Stimulated activated CD4-positive, alpha-beta T cell treated with anti-CD3 and anti-CD28 coated beads, Interleukin-2, amount 100 ng/mL, for 48 hours (primary cell): ENCODE data around the gene KCNIP3.
"Not testable (repeated sequence)": the region's sequence is repeated elsewhere in the genome, so short reads cannot be mapped to it uniquely, and the experiment has no call there.

Experiments used
- DNase-seq, 2 donors: peaks; one replicate each; pipeline ENCODE4 v3.0.0-alpha.2; 2020

Gene KCNIP3

DNA sequence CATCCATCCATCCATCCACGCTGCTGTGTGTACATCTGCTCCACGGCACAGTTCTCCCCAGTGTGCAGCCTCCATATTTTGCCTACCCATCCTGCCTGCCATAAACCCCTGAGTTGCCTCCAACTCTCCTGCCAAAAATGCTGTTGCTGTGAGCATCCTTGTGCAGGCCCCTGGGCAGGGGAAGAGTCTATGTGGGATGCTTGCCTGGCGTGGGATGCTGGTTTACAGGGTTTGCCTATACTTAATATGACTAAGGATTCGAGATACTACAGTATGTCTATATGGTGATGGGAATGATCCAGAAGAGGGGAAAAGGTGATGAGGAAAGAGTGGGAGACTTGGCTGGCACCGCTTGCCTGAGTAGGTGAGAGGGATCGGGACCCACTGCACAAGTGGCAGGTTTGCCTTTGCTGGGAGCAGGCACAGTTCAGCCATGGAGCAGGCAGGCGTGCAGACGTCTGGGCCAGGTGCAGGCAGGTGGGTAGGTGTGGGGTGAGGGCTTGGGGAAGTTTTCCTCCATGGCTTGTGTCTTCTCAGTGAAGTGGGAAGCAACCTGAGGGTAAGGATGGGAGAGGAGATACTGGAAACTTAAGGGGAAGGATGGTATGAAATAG lies 75.2 kb downstream of the KCNIP3 start:
- no peak for DNase-seq

DNA sequence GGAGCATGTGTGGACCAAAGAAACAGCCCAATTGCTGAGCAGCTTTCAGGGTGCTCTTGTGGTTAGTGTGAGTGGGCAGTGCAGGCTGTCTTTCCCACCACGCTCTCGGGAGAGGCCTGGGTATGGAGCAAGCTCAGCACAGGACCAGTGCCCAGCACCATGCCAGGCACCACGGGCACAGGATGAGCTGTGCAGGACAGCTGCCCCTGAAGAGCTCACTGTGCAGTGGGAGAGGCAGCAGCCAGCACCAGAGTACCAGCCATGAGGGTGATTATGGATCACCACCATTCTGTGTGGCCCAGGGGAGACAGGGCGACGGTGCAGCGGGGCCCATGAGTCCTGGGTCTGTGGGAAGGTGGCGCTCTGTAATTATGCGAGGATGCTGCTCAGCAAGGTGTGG lies 75.7 kb downstream of the KCNIP3 start:
- DNase-seq, result no peak

DNA sequence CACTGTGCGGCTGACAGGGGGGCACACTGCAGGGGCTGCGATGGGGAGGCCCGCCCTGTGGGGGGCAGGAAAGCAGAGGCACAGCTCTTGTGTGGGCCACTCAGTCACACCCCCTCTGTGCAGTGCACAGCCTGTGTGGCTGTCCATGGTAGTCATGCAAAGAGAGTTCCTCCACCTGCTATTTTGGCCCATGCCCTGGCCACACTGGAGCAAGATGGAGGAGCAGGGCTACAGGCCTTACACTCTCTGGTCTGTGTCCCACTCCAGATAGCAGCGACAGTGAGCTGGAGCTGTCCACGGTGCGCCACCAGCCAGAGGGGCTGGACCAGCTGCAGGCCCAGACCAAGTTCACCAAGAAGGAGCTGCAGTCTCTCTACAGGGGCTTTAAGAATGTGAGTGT lies 76.9 kb downstream of the KCNIP3 start:
- no peak for DNase-seq

DNA sequence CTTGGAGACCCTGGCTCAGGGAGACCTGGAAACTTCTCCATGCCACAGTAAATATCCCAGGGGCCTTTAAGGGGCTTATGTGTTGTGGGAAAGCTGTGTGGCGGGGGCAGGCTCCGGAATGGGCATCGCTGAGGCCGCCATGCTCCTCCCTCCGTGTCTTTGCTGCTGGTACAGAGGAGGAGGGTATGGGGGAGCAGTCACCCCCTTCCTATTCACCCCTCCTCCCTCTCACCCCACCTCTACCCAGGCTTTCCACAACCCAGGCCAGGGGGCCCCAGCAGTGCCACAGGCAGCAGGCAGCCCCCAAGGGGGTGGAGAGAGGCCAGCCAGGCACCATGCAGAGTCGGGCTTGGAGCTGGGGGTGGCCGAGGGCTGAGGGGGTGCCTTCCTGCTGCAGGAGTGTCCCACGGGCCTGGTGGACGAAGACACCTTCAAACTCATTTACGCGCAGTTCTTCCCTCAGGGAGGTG lies 77.3 kb downstream of the KCNIP3 start:
- no peak for DNase-seq

DNA sequence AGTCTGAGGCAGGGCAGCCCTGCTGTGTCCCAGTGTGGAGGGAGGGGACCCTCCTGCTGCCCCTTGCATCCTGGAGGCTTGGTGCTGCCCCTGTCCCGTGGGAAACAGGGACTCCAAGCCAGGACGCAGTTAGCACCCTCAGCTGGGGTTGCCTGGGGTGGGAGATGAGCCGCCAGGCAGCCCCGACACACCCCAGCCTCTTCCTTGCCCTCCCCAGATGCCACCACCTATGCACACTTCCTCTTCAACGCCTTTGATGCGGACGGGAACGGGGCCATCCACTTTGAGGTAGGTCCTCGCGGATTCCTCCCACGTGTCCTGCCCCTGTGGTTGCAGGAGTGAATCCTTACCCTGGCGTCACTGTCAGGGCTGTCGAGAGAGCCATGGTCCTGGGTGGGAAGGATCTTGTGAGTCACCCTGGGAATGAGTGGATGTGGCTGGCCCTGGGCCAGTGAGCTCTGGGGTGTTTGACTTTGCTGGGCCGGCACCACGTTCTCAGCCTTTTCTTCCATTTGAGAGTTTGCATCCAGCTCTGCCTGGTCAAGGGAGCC lies 77.8 kb downstream of the KCNIP3 start:
- no peak for DNase-seq

DNA sequence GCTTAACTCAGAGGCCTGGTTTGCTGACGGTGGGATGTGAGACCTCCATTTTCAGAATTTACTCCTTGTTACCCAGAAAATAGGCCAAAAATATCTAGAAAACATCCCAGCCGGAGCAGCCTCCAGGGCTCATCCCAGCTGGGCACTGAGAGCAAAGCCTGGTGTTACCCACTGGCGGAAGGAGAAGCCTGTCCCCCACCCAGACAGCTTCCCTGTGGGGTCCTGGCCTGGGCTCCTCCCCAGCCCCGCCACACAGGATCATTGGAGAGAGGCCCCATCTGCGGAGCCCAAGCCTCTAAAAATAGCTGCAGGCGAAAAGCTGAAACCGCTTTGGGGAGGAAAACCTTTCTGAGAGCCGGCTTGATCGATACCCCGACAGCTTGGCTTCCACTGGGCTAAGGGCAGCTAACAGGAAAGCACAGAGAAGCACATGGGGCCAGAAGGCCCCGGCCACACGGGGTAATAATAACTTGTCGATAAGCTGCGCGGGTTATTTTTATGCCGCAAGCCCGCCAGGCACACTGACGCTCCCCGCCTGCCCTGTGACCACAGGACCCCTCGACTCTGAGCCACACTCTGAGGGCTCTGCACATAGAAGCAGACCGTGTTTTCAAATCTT lies 78.5 kb downstream of the KCNIP3 start:
- DNase-seq, result no peak

DNA sequence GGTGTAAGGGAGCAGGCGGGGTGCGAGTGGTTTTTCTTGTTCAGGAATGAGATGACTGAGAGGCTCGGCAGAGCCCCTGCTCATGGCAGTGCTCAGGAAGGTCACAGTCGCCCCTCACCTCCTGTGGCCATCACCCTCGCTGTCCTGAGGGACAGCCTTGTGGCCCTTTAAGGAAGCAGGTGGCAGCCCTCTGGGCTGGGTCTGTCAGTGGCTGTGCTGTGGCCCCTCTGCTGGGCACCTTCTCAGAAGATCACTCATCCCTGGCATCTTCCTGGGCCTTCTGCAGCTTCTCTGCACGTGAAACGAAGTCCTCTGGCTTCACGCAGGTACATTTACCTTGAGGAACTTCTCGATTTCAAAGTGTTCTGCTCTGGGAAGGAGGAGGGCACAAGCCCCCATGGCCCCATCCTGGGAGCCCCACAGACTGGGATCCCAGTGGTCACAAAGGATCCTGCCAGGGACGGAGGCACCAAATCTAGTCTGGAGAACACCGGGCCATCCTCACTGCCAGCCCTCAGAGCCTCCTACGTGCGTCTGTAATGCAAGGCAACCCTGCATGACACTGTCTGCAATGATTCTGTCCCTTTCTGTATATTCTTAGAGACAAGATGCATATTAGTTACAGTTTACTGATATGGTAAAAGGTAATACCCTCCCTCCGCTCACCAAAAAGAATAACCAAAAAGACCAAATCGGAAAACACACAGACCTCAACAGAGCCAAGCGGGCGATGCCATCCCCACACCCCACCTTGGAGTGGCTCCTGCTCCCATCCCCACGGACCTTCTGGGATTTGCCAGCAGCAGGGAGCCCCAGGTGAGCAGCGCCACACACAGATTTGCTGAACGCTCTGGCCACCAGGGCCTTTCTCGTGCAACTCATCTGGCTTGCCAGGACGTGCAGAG lies 79.4 kb downstream of the KCNIP3 start:
- no peak for DNase-seq

DNA sequence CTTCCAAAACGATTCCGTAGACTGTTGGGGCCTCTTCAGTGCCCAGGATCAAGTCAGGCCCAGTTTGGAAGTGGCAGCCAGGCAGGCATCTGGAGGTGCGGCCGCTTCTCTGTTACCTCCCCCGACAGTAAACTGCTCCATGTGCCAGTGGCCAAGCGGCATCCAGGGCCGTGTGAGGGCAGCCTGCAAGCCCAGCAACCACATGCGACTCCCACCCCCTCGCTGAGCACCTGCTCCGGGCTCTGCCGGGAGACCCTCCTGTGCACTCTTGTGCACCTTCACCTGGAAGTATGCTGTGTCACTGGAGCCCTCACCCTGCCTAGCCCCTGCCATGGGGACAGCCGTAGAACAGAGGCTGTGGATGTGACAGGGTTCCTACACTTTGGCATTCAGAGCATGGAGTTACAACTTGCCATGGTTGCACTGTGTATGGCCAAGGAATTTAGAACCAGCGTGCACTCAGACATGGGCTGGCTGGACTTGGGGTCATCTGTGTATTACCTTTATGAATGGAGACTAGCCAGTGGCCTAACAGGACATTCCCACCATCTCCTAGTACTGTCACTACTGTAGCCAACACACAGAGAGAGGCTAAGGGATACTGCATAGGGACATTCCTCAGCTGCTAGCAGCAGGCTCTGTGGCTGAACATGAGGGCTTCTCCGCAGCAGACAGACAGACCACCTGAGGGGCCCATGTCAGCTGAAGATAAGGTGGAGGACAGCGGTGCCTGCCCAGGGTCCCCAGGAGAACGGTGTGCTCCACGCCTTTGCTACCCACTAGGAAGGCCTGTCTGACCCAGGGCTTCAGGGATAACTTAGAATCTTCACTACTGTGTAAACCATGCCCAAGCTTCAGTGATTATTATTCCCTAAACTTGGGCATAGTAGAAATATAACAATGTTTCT lies 80.3 kb downstream of the KCNIP3 start:
- DNase-seq, result no peak

DNA sequence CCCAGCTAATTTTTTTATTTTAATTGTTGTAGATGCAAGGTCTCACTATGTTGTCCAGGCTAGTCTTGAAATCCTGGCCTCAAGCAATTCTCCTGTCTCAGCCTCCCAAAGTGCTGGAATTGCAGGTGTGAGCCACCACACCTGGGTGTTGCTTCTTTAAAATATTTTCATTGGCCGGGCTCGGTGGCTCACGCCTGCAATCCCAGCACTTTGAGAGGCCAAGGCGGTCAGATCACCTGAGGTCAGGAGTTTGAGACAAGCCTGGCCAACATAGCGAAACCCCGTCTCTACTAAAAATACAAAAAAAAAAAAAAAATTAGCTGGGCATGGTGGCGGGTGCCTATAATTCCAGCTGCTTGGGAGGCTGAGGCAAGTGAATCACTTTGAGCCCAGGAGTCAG lies 81.1 kb downstream of the KCNIP3 start:
- DNase-seq, result not testable (repeated sequence)

DNA sequence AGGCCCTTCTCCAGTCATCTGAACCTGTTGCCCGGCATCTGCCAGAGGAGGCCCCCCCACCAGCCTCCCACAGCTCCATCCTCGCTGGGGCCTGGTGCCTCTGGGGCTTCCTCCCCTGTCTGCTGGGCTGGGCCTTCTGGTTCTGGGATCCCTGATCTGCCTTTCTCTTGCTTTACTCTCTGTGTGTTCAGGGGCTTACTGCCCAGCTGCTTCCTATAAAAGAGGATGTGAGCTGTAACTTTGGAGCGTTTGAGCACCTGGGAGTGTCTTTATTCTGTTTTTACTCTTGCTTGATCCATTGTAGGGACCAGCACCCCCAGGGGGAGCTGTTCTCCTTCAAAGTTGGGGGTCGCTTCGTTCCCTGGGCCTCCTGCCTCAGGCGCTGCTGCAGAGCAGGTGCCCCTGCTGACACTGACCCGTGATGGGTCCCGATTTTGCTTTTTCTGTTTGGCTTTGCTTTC lies 82.3 kb downstream of the KCNIP3 start:
- no peak for DNase-seq

DNA sequence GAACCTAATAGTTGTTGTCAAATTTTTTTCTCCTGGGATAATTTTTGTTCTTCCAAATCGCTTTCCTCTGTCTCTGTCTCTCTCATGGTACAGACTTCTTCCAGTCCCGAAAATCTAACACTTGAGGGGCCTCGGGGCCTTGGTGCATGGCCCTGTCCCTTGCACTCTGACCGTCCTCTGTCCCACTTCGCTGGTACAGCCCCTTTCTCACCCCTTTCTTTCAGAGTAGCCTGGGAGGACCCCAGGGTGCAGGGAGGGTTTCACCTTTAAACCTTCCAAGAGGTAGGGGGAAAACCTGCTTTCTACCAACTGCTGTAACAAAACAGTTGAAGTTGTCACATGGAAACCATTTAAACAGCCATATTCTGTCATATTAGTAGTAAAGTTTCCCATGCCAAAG lies 83.1 kb downstream of the KCNIP3 start:
- no peak for DNase-seq

DNA sequence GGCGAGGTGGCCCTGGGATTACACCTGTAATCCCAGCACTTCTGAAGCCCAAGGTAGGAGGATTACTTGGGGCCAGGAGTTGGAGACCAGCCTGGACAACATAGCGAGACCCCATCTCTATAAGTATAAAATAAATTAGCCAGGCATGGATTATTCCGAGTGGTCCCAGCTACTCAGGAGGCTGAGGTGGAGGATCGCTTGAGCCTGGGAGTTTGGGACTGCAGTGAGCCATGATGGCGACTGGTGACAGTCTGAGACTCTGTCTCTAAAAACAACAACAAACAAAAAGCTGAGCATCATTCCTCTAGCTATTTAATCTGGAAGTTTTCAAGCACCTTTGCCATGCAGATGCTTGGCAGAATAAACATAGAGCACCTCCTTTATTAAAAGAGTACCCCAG lies 83.6 kb downstream of the KCNIP3 start:
- DNase-seq, result no peak

DNA sequence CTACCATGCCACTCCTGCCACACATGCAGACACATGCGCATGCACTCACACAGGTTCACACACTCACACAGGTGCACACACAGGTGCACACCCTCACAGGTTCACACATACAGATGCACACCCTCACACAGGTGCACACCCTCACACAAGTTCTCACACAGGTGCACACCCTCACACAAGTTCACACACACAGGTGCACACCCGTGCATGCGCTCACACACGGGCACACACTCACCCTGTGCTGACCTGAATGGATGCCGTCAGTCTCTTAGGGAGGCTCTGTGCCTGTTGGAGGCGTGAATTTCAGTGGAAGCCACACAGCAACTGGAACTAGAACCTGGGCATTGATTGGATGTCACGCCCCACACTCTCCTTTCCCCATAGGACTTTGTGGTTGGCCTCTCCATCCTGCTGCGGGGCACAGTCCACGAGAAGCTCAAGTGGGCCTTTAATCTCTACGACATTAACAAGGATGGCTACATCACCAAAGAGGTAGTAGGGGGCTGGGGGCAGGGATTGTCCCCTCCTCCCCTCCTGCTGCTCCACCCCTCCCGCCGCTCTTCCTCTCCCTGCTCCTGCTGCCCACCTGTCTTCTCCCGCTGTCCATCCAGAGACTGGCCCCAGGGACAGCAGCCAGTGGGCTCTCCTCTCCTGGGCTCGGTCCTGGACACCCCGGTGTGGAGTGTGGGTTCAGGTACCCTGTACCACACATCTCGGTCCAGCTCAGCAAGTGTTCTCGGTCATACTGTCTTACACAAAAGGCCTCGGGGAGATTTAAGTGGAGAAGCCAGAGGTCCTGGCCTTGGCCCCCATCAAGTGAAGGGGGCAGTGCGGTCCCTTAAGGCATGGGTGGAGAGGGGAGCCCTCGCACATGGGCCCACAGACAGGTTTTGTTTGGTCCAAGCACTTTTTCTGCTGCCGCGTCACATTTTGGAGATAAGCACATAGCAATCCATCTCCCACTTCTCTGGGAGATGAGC lies 84.4 kb downstream of the KCNIP3 start:
- no peak for DNase-seq

DNA sequence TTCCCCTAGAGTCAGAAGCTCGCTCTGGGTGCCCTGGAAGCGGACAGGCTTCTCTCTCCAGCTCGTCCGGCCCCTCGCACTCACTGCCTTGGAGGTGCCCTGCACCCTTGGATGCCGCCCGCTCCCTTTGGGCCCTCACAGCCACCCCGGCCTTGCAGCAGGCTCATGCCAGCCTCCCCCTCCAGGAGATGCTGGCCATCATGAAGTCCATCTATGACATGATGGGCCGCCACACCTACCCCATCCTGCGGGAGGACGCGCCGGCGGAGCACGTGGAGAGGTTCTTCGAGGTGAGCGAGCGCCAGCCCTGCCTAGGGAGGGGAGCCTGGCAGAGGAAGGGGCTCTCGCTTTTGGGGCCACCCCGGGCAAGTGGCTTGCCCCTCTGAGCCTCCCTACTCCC lies 85.0 kb downstream of the KCNIP3 start:
- DNase-seq, result no peak

DNA sequence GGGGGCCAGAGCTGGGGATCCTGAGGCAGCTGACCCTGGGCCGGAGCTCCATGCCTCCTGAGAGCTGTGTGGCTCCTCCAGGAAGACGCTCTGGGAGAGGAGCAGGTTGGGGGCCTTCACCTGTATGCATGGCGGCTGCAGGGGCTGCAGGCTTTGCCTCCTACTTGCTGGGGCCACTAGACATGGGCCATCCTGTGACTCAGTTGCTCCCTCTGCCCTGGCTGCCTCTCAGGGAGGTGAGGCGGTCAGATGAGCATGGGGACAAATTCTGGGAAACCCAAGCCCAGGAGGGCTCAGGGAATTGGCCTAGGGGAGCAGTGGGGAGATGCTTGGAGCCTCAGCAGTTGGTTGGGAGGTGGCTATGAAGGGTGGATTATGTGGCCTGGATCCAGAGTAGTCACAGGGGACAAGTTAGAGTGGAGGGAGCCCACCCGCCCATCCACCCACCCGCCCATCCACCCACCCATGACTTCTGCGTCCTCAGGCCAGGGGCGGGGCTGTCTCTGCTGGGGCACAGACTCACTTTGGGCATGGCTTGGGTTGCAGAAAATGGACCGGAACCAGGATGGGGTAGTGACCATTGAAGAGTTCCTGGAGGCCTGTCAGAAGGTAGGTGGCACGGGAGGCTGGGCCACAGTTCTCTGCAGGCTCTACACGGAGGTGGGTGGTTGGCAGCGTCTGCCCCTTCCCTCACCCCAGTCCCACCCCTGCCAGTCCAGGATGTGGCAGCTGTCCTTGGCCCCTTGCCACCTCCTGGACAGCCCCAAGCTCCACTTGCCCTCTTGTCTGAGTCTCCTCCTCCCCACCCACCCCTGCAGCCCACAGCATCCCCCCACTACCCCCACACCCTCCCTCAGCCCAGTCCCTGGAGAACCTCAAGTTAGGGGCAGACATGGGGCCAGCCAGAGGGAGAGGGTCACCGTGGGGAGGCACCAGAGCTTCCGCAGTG lies 85.8 kb downstream of the KCNIP3 start:
- DNase-seq, result no peak

DNA sequence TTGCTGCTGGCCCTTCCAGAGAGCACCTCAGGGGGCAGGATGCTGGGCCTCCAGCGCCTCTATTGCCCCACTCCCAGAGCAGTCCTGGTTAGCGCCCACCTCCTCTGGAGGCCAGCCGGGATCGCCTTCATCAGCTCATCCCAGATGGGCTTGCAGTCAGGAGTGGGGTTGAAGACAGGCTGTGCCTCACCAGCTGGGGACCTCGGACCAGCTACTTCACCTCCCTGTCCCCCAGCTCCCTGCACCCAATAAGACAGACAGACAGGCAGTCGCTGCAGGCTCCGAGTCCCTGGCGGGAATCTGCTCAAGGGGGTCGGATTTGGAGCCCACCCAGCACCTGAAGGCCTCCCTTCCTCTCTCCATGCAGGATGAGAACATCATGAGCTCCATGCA lies 86.5 kb downstream of the KCNIP3 start:
- no peak for DNase-seq

DNA sequence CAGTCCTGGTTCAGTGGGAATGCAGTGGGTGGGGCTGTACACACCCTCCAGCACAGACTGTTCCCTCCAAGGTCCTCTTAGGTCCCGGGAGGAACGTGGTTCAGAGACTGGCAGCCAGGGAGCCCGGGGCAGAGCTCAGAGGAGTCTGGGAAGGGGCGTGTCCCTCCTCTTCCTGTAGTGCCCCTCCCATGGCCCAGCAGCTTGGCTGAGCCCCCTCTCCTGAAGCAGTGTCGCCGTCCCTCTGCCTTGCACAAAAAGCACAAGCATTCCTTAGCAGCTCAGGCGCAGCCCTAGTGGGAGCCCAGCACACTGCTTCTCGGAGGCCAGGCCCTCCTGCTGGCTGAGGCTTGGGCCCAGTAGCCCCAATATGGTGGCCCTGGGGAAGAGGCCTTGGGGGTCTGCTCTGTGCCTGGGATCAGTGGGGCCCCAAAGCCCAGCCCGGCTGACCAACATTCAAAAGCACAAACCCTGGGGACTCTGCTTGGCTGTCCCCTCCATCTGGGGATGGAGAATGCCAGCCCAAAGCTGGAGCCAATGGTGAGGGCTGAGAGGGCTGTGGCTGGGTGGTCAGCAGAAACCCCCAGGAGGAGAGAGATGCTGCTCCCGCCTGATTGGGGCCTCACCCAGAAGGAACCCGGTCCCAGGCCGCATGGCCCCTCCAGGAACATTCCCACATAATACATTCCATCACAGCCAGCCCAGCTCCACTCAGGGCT lies 87.9 kb downstream of the KCNIP3 start:
- no peak for DNase-seq

DNA sequence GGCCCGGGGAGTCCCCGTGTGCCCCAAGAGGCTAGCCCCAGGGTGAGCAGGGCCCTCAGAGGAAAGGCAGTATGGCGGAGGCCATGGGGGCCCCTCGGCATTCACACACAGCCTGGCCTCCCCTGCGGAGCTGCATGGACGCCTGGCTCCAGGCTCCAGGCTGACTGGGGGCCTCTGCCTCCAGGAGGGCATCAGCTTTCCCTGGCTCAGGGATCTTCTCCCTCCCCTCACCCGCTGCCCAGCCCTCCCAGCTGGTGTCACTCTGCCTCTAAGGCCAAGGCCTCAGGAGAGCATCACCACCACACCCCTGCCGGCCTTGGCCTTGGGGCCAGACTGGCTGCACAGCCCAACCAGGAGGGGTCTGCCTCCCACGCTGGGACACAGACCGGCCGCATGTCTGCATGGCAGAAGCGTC lies 88.4 kb downstream of the KCNIP3 start:
- DNase-seq, result no peak

DNA sequence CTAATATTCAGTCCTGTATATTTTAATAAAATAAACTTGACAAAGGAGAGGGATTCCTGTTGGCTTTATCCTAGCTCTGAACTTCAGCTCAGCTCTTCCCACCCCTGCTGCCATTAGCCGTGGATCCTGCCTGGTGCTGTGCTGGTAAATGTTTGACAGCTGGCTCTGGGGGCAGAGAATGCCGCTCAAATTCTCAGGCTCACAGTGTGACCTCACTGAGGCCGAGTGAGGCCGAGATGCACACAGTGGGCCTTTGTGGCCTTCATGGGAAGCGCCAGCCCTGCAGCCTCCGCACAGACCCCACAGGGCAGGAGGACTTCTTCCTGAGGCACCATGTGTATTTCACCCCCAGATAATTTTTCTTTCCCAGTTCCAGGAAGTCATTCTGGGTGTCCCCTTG lies 88.9 kb downstream of the KCNIP3 start:
- DNase-seq, result no peak
